ENCODE measurements around the gene FLACC1.

DNA sequence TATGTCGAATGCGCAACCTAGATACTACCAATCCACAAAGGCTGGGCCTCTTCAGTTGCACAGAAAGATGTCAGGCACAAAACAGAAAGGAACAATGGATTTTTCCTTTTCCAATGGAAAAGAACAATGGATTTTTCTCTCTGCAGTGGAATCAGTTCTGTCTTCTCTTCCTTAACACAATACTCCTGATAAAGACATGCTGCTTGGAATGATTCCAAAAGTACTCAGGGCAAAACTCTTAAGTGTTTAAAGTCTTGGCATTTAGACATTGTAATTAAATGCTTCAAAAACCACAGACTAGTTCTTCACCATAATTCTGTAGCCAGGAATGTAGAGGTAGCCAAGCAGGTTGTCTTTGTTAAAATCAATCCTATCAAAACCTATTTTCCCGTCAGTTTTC lies 46.7 kb upstream of the FLACC1 start:
- TF ChIP-seq, protein P1, sequence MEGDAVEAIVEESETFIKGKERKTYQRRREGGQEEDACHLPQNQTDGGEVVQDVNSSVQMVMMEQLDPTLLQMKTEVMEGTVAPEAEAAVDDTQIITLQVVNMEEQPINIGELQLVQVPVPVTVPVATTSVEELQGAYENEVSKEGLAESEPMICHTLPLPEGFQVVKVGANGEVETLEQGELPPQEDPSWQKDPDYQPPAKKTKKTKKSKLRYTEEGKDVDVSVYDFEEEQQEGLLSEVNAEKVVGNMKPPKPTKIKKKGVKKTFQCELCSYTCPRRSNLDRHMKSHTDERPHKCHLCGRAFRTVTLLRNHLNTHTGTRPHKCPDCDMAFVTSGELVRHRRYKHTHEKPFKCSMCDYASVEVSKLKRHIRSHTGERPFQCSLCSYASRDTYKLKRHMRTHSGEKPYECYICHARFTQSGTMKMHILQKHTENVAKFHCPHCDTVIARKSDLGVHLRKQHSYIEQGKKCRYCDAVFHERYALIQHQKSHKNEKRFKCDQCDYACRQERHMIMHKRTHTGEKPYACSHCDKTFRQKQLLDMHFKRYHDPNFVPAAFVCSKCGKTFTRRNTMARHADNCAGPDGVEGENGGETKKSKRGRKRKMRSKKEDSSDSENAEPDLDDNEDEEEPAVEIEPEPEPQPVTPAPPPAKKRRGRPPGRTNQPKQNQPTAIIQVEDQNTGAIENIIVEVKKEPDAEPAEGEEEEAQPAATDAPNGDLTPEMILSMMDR (optimal IDR thresholded peaks at IDR 0.05 in 1 of 3, IDR thresholded peaks at IDR 0.05 in 1 of 3, conservative IDR thresholded peaks at IDR 0.05 in 1 of 3; ENCODE audit: extremely low read depth in 1 of 3, insufficient read depth in 2 of 3, low read length in 3 of 3): no peak
- no peak for TF ChIP-seq EZH2 (IDR thresholded peaks at IDR 0.05; ENCODE audit: low read length)

Measured in keratinocyte (primary cell).